Measurements from ENCODE around the gene DAPK2.

DNA sequence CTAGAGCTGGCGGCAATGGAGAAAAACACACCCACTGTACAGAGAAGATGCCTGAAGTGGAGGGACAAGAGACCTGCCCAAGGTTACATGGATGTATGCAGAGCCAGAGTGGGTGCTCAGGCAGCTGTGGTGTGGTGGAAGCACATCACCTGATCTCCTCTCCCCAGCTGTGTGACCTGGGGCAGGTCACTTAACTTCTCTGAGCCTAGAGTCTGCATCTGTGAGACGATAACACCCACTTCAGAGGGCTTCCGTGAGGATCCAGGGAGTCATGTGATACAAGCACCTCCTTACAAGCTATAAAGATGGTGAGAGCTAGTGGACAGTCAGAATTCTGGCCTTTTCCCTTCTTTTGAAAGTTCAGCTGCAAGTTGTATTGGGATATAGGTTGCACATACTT lies 157.5 kb downstream of the DAPK2 start:
- TF ChIP-seq, protein P1, sequence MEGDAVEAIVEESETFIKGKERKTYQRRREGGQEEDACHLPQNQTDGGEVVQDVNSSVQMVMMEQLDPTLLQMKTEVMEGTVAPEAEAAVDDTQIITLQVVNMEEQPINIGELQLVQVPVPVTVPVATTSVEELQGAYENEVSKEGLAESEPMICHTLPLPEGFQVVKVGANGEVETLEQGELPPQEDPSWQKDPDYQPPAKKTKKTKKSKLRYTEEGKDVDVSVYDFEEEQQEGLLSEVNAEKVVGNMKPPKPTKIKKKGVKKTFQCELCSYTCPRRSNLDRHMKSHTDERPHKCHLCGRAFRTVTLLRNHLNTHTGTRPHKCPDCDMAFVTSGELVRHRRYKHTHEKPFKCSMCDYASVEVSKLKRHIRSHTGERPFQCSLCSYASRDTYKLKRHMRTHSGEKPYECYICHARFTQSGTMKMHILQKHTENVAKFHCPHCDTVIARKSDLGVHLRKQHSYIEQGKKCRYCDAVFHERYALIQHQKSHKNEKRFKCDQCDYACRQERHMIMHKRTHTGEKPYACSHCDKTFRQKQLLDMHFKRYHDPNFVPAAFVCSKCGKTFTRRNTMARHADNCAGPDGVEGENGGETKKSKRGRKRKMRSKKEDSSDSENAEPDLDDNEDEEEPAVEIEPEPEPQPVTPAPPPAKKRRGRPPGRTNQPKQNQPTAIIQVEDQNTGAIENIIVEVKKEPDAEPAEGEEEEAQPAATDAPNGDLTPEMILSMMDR (conservative IDR thresholded peaks at IDR 0.05 in 1 of 2, IDR thresholded peaks at IDR 0.05 in 1 of 2; ENCODE audit: extremely low read depth in 1 of 2, insufficient read depth in 1 of 2, low read depth in 1 of 2, low read length in 2 of 2): no peak
- no peak for TF ChIP-seq EZH2 (IDR thresholded peaks at IDR 0.05; ENCODE audit: borderline replicate concordance, low read length)
